Natural killer cell treated with Interleukin-12 subunit alpha and Interleukin-12 subunit beta and Interleukin-15 and Interleukin-18, amount 100 ng/mL, for 72 hours (primary cell): Measurements from ENCODE around the gene SERPINB4. TPM values are rescaled to one million over a fixed set of nuclear protein-coding genes. Genes with fewer than 3 reads are reported as not detected.
A peak's percentile ranks its signal among the peaks of the same experiment; 100 is the strongest.

ENCODE experiments used
- ATAC-seq, 2 donors: fragments of 150-1000 bp; cut with Tn5 transposase in 1 of 2; sonication (Bioruptor Pico), chemical (Tn5 transposase) in 1 of 2; 2 replicates each; pipeline ENCODE4 v1.10.0; 2021
- DNase-seq: peaks from one replicate; pipeline ENCODE4 v3.0.0; 2022; ENCODE audit warnings: low spot score
- H3K27ac Mint-ChIP-seq, 2 donors: 1 replicate in 1 of 2; 2 replicates in 1 of 2; pipeline ENCODE4 v1.8.0; 2022; ENCODE audit warnings: mixed read lengths in 2 of 2, mild to moderate bottlenecking in 1 of 2, moderate library complexity in 1 of 2
- H3K27me3 Mint-ChIP-seq, 2 donors: 1 replicate in 1 of 2; 2 replicates in 1 of 2; pipeline ENCODE4 v1.8.0; 2022; ENCODE audit warnings: mixed read lengths in 2 of 2
- H3K36me3 Mint-ChIP-seq: one replicate; pipeline ENCODE4 v1.8.0; 2022; ENCODE audit warnings: mixed read lengths
- H3K4me1 Mint-ChIP-seq, 2 donors: 1 replicate in 1 of 2; 2 replicates in 1 of 2; pipeline ENCODE4 v1.8.0; 2022; ENCODE audit warnings: low read depth in 2 of 2, mixed read lengths in 2 of 2, mild to moderate bottlenecking in 1 of 2
- H3K4me3 Mint-ChIP-seq: one replicate; pipeline ENCODE4 v1.8.0; 2022; ENCODE audit warnings: mixed read lengths
- H3K9me3 Mint-ChIP-seq: 2 replicates; pipeline ENCODE4 v1.8.0; 2022; ENCODE audit warnings: mixed read lengths
- total RNA-seq, 2 donors: library from RNA; stranded (reverse); gene quantifications; one replicate each; pipeline ENCODE4 v1.2.3, GENCODE V29; 2022

Gene SERPINB4
- total RNA-seq, 2 donors from 2014 or later = not detected

DNA sequence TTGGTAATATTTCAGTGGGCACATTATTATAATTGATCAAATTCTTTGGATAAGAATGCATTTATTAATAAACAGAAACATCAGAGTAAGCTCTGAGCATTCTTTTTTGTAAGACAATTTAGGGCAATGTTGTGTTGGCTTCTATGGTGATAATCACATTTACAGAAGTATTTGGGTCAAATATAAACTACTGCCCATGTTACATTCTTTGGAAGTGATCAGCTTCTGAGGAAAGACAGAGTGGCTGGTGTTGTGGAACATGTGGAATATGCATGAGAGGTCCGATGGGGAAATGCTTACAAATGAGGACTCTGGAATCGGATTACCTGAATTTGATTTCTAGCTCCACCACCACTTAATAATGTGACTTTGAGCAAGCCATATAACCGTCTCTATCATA is 37.5 kb downstream of the SERPINB4 start:
- no peak overlapping the region for H3K27ac Mint-ChIP-seq

DNA sequence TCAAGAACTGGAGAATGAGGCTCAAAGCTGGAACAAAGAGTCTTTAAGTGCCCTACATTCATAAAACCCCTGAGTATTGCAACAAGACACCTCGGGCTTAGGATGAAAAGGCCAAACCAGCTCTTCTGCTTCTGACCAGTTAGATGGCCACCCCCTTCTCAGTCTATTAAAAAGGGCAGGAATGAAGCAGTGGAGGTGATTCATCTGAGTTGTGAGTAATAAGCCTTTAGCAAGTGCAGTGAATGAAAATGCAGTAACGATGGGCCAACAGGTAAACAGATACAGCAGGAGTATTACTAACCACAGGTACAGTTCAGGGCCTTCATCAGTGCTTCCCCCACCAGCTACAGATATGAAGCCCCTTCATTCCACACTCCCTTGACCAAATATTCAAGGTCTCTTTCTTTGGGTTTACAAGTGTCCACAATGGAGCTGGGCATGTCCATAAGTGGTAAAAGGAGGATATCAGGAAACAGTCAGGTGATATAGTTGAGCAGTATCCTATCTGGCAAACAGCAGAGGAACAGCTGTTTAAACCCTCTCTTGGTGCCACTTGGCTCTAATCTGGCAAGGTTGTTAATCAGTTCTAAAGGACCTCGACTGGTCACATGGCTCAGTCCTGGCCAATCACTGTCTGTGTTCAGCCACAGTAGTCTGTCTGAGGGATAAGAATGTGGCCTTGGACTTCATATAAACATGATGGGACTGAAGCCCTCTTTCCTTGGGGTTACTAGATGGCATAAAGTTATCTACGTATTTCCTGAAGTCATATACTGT is 39.1 kb downstream of the SERPINB4 start:
- no peaks in the 10 kb centered on the region for H3K36me3 Mint-ChIP-seq
- H3K27ac Mint-ChIP-seq = no peak overlapping the region

More for the DNA sequence above, 37.5 kb downstream of the SERPINB4 start:
- Mint-ChIP-seq H3K4me3 (no peak overlapping the region), H3K9me3 (no peaks in the 10 kb centered on the region), H3K4me1 (peaks cover 0 to 4% of the 10 kb centered on the region in 2 donors), H3K27me3 (peaks cover 15 to 37% of the 10 kb centered on the region in 2 donors), H3K36me3 (no peaks in the 10 kb centered on the region)
- DNase-seq (no peak), ATAC-seq (no peak)

DNA sequence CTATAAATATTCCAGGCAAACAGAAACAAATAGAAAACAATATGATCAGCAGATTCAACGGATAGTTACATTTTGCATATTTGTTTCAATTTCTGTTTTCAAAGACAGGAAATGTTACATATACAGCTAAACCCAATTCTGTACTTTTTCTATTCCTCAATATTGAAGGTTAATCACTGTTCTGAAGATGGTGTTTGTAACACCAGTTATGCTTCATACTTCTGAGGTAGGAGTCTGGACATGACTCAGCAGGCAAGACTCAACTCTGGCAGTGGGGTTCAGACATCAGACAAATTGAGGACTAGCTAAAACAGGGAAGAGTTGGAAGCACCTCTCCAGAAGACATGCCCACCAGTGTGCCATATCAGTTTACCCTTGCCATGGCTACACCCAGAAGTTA is 40.3 kb downstream of the SERPINB4 start:
- H3K4me3 Mint-ChIP-seq = no peak overlapping the region
- peaks cover 0 to 4% of the 10 kb centered on the region in 2 donors for H3K4me1 Mint-ChIP-seq
- H3K9me3 Mint-ChIP-seq = no peaks in the 10 kb centered on the region
- H3K36me3 Mint-ChIP-seq = no peaks in the 10 kb centered on the region
- DNase-seq (no peak), ATAC-seq (peak in 1 of 2 donors; percentile 60)
- no peak overlapping the region for H3K27ac Mint-ChIP-seq
- H3K27me3 Mint-ChIP-seq = peaks cover 12 to 30% of the 10 kb centered on the region in 2 donors

More for the DNA sequence above, 39.1 kb downstream of the SERPINB4 start:
- H3K4me1 Mint-ChIP-seq = peaks cover 0 to 4% of the 10 kb centered on the region in 2 donors
- no peak for ATAC-seq
- DNase-seq = no peak
- no peaks in the 10 kb centered on the region for H3K9me3 Mint-ChIP-seq
- no peak overlapping the region for H3K4me3 Mint-ChIP-seq
- peaks cover 12 to 25% of the 10 kb centered on the region in 2 donors for H3K27me3 Mint-ChIP-seq

- Mint-ChIP-seq H3K9me3 (no peaks in the 10 kb centered on the region), H3K36me3 (no peaks in the 10 kb centered on the region), H3K4me1 (peaks cover 0 to 4% of the 10 kb centered on the region in 2 donors), H3K27ac (no peak overlapping the region), H3K4me3 (no peak overlapping the region), H3K27me3 (peaks cover 12 to 34% of the 10 kb centered on the region in 2 donors)
- DNase-seq = no peak
- no peak for ATAC-seq
Observed at GRCh38 chr18:63603355-63603754, 40.7 kb downstream of the SERPINB4 start.

DNA sequence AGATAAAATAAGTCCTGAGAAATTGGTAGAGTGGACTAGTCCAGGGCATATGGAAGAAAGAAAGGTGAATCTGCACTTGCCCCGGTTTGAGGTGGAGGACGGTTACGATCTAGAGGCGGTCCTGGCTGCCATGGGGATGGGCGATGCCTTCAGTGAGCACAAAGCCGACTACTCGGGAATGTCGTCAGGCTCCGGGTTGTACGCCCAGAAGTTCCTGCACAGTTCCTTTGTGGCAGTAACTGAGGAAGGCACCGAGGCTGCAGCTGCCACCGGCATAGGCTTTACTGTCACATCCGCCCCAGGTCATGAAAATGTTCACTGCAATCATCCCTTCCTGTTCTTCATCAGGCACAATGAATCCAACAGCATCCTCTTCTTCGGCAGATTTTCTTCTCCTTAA is 47.1 kb downstream of the SERPINB4 start:
- Mint-ChIP-seq H3K4me3 (no peak overlapping the region), H3K27me3 (peaks cover 0 to 23% of the 10 kb centered on the region in 2 donors), H3K4me1 (no peaks in the 10 kb centered on the region), H3K9me3 (no peaks in the 10 kb centered on the region), H3K27ac (no peak overlapping the region), H3K36me3 (no peaks in the 10 kb centered on the region)
- no peak for DNase-seq
- no peak for ATAC-seq

DNA sequence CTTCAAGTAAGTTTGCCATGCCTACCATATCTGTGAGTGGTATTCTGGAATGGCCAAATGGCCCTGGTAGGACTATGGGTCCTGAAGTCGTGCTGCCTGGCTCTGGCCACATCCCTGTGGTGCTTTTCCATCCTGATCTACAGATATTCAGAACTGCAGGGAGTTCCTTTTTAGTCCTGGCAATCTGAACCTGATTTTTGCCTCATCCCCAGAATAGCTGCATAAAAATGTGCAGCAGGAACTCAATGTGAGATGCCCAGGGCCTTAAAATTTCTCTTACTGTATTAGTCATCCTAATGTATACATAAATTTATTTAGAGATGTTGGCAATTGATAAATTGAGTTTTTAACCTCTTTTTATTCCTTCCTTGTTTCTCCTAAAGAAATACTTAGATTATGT is 51.6 kb downstream of the SERPINB4 start:
- no peak overlapping the region for H3K4me3 Mint-ChIP-seq
- H3K36me3 Mint-ChIP-seq = no peaks in the 10 kb centered on the region
- no peak for ATAC-seq
- peaks cover 12 to 17% of the 10 kb centered on the region in 2 donors for H3K27me3 Mint-ChIP-seq
- H3K4me1 Mint-ChIP-seq = no peaks in the 10 kb centered on the region
- H3K9me3 Mint-ChIP-seq = no peaks in the 10 kb centered on the region
- no peak for DNase-seq
- no peak overlapping the region for H3K27ac Mint-ChIP-seq

GRCh38 chr18:63591725-63592124 is 52.3 kb downstream of the SERPINB4 start:
- H3K36me3 Mint-ChIP-seq = no peaks in the 10 kb centered on the region
- no peaks in the 10 kb centered on the region for H3K9me3 Mint-ChIP-seq
- H3K4me3 Mint-ChIP-seq = no peak overlapping the region
- peaks cover 12 to 15% of the 10 kb centered on the region in 2 donors for H3K27me3 Mint-ChIP-seq
- no peak for DNase-seq
- ATAC-seq = no peak
- no peak overlapping the region for H3K27ac Mint-ChIP-seq
- H3K4me1 Mint-ChIP-seq = no peaks in the 10 kb centered on the region

GRCh38 chr18:63590966-63591695 is 52.9 kb downstream of the SERPINB4 start:
- no peaks in the 10 kb centered on the region for H3K36me3 Mint-ChIP-seq
- H3K4me3 Mint-ChIP-seq = no peak overlapping the region
- H3K4me1 Mint-ChIP-seq = no peaks in the 10 kb centered on the region
- H3K9me3 Mint-ChIP-seq = no peaks in the 10 kb centered on the region
- ATAC-seq (no peak), DNase-seq (no peak)
- H3K27ac Mint-ChIP-seq = no peak overlapping the region
- H3K27me3 Mint-ChIP-seq = peaks cover 12 to 15% of the 10 kb centered on the region in 2 donors

GRCh38 chr18:63590373-63590772 is 53.7 kb downstream of the SERPINB4 start:
- no peaks in the 10 kb centered on the region for H3K4me1 Mint-ChIP-seq
- no peak overlapping the region for H3K4me3 Mint-ChIP-seq
- H3K27ac Mint-ChIP-seq = no peak overlapping the region
- H3K27me3 Mint-ChIP-seq = peaks cover 18 to 22% of the 10 kb centered on the region in 2 donors
- H3K9me3 Mint-ChIP-seq = no peaks in the 10 kb centered on the region
- peak; percentile 36 to 57 for ATAC-seq
- no peak for DNase-seq
- no peaks in the 10 kb centered on the region for H3K36me3 Mint-ChIP-seq

GRCh38 chr18:63588909-63589308 is 55.1 kb downstream of the SERPINB4 start:
- Mint-ChIP-seq H3K4me1 (no peaks in the 10 kb centered on the region), H3K27me3 (peaks cover 24 to 30% of the 10 kb centered on the region in 2 donors), H3K36me3 (no peaks in the 10 kb centered on the region), H3K4me3 (no peak overlapping the region), H3K9me3 (no peaks in the 10 kb centered on the region), H3K27ac (no peak overlapping the region)
- no peak for DNase-seq
- ATAC-seq = no peak

Other genes starting within 250 kb of the SERPINB4 start
- gene VPS4B, start 221.8 kb downstream of the SERPINB4 start, total RNA-seq = 10 to 100 TPM; 66.7 to 86.5 TPM
- gene SERPINB5, start 167.3 kb downstream of the SERPINB4 start, total RNA-seq = not detected
- not detected for gene SERPINB12, start 101.9 kb downstream of the SERPINB4 start, total RNA-seq
- gene SERPINB13, start 56.9 kb downstream of the SERPINB4 start, total RNA-seq = not detected
- gene SERPINB3, start 17.6 kb upstream of the SERPINB4 start, total RNA-seq = not detected
- gene SERPINB11, start 58.7 kb upstream of the SERPINB4 start, total RNA-seq = not detected
- gene SERPINB7, start 131.2 kb upstream of the SERPINB4 start, total RNA-seq = not detected
- not detected for gene SERPINB2, start 243.4 kb upstream of the SERPINB4 start, total RNA-seq